Mesothelial cell of epicardium (in vitro differentiated cells): ENCODE measurements around the gene UNC93A. TPM values are rescaled to one million over a fixed set of nuclear protein-coding genes. Genes with fewer than 3 reads are reported as not detected.

Experiments used
- total RNA-seq: library from RNA; stranded (reverse); gene quantifications from 3 replicates; pipeline ENCODE4 v1.2.1, GENCODE V29; 2021

UNC93A gene
- total RNA-seq, 1 donor from 2014 or later, result not detected

Other genes with a start within 250 kb of the UNC93A start
- gene CCR6, start 168.2 kb upstream of the UNC93A start, total RNA-seq, result not detected in 3 replicates
- not detected in 3 replicates for gene GPR31, start 133.3 kb upstream of the UNC93A start, total RNA-seq
- gene TTLL2, start 33.8 kb downstream of the UNC93A start, total RNA-seq, result not detected in 3 replicates